Gastrocnemius medialis (tissue), 4 donors: ENCODE results near the gene TERC. TPM values are rescaled to one million over a fixed set of nuclear protein-coding genes. Genes with fewer than 3 reads are reported as not detected.

ENCODE experiments used
- ATAC-seq, 2 donors: fragments of 150-250 bp; one replicate each; pipeline ENCODE4 v1.9.1; 2016
- DNase-seq, 2 donors: peaks; one replicate each; pipeline ENCODE4 v3.0.0-alpha.2; 2019
- H3K27ac ChIP-seq, 4 donors: fragments of 200-600 bp; sonication (generic); 1 replicate in 1 of 4; 2 replicates in 3 of 4; pipeline ENCODE4 v1.5.1; 2016 to 2018; ENCODE audit warnings: mild to moderate bottlenecking in 2 of 4, moderate library complexity in 1 of 4
- H3K27me3 ChIP-seq, 3 donors: fragments of 200-600 bp; sonication (generic) in 2 of 3; 1 replicate in 1 of 3; 2 replicates in 2 of 3; pipeline versions ENCODE4 v1.5.1 to v1.6.0; 2016 to 2019; ENCODE audit warnings: mild to moderate bottlenecking in 1 of 3, moderate library complexity in 1 of 3
- H3K36me3 ChIP-seq, 2 donors: fragments of 200-600 bp; sonication (generic) in 1 of 2; one replicate each; pipeline ENCODE4 v1.5.1; 2017 to 2018
- H3K4me1 ChIP-seq, 2 donors: fragments of 200-600 bp; sonication (generic) in 1 of 2; one replicate each; pipeline ENCODE4 v1.5.1; 2016 to 2017; ENCODE audit warnings: mild to moderate bottlenecking in 2 of 2
- H3K4me3 ChIP-seq, 4 donors: fragments of 200-600 bp; sonication (generic) in 3 of 4; 1 replicate in 1 of 4; 2 replicates in 3 of 4; pipeline ENCODE4 v1.5.1; 2016 to 2019; ENCODE audit warnings: mild to moderate bottlenecking in 2 of 4
- H3K9me3 ChIP-seq, 3 donors: fragments of 200-600 bp; sonication (generic) in 2 of 3; 1 replicate in 1 of 3; 2 replicates in 2 of 3; pipeline ENCODE4 v1.5.1; 2016 to 2019
- POLR2A ChIP-seq, 2 donors: fragments of 450-650 bp; IDR thresholded peaks; one replicate each; pipeline ENCODE4 v1.6.1; 2017; ENCODE audit warnings: antibody characterized with exemption in 2 of 2, mild to moderate bottlenecking in 2 of 2, moderate library complexity in 2 of 2
- in situ Hi-C, 4 donors: fragments of 200-750 bp; cut with MboI; loops; one replicate each; pipeline versions ENCODE4 v1.15.0 to v1.8.0; 2017; ENCODE audit warnings: low sequenced_read_pairs in 4 of 4
- intact Hi-C: fragments of 100-400 bp; cut with DNase I; formaldehyde crosslinking; loops from one replicate; pipeline ENCODE4 v1.15.1; 2023; ENCODE audit warnings: low total_unique reads
- total RNA-seq, 4 donors: library from RNA; depleted of rRNA; stranded (reverse); fragments of >200 nt; gene quantifications; one replicate each; pipeline versions ENCODE4 v1.1.0 to v1.2.3, GENCODE V29; 2016
- TF ChIP-seq, protein P1 (sequence below), 5 experiments: fragments of 450-650 bp in 3 of 5; fragments of 200-600 bp in 2 of 5; sonication (generic) in 2 of 5; IDR thresholded peaks in 4 of 5; conservative IDR thresholded peaks in 1 of 5; 1 replicate in 4 of 5; 2 replicates in 1 of 5; pipeline ENCODE4 v1.5.1; 2016 to 2019; ENCODE audit warnings: antibody characterized with exemption in 5 of 5, mild to moderate bottlenecking in 3 of 5, moderate library complexity in 3 of 5

Gene TERC
- total RNA-seq, 4 donors from 2014 or later: 12.0 to 143 (median 24.0) TPM

- peak in 1 of 2 donors; percentile 33 for DNase-seq
- H3K36me3 ChIP-seq: peaks cover 0 to 5% of the 10 kb centered on the region in 2 donors
- in situ Hi-C loops: loop anchor here in 2 of 4 donors (10.0 to 25.0 kb wide), 2 partner anchors 195 to 593 kb away; partner anchors contain the start of genes SEC62 (in 1 of the 2) and SKIL (in 1 of the 2)
- intact Hi-C loops: loop anchor here (5.0 to 10.0 kb wide), 2 partner anchors 198 to 625 kb away; partner anchors contain the start of gene SEC62
- H3K4me1 ChIP-seq: peaks cover 8 to 18% of the 10 kb centered on the region in 2 donors
- no peaks in the 10 kb centered on the region for H3K27me3 ChIP-seq
- H3K27ac ChIP-seq: peak within 1 kb of the TSS; percentile 70 to 79 (median 74)
- H3K4me3 ChIP-seq: peak within 1 kb of the TSS; percentile 68 to 77 (median 69)
- ATAC-seq: no peak
- TF ChIP-seq, protein P1, sequence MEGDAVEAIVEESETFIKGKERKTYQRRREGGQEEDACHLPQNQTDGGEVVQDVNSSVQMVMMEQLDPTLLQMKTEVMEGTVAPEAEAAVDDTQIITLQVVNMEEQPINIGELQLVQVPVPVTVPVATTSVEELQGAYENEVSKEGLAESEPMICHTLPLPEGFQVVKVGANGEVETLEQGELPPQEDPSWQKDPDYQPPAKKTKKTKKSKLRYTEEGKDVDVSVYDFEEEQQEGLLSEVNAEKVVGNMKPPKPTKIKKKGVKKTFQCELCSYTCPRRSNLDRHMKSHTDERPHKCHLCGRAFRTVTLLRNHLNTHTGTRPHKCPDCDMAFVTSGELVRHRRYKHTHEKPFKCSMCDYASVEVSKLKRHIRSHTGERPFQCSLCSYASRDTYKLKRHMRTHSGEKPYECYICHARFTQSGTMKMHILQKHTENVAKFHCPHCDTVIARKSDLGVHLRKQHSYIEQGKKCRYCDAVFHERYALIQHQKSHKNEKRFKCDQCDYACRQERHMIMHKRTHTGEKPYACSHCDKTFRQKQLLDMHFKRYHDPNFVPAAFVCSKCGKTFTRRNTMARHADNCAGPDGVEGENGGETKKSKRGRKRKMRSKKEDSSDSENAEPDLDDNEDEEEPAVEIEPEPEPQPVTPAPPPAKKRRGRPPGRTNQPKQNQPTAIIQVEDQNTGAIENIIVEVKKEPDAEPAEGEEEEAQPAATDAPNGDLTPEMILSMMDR (IDR thresholded peaks at IDR 0.05 in 4 of 5, conservative IDR thresholded peaks at IDR 0.05 in 1 of 5): no peak
- peak in 1 of 2 donors; percentile 11 for TF ChIP-seq POLR2A (IDR thresholded peaks at IDR 0.05)
- H3K9me3 ChIP-seq: no peaks in the 10 kb centered on the region
Observed at GRCh38 chr3:169769287-169770181, 4.7 kb upstream of the TERC start, which contains the start of gene ACTRT3. Gene ACTRT3, minus strand, starts transcription at chr3:169769561. Its CDS starts 41 bp downstream, at chr3:169769520.

- no peaks in the 10 kb centered on the region for H3K9me3 ChIP-seq
- peak overlapping the region; percentile 85 to 96 (median 96) for H3K27ac ChIP-seq
- TF ChIP-seq, protein P1 (IDR thresholded peaks at IDR 0.05 in 4 of 5, conservative IDR thresholded peaks at IDR 0.05 in 1 of 5): no peak
- no peak for TF ChIP-seq POLR2A (IDR thresholded peaks at IDR 0.05)
- in situ Hi-C loops: loop anchor here in 1 of 4 donors (25.0 kb wide), 1 partner anchor 598 kb away; the partner anchor contains the start of gene SKIL
- H3K36me3 ChIP-seq: no peaks in the 10 kb centered on the region
- DNase-seq: peak in 1 of 2 donors; percentile 42
- peak; percentile 39 to 58 for ATAC-seq
- H3K4me3 ChIP-seq: peak overlapping the region; percentile 63 to 96 (median 93)
- peaks cover 0 to 11% of the 10 kb centered on the region in 2 donors for H3K4me1 ChIP-seq
- H3K27me3 ChIP-seq: no peaks in the 10 kb centered on the region
- intact Hi-C loops: loop anchor here (10.0 kb wide), 1 partner anchor 620 kb away; no protein-coding TSS in a partner anchor
Observed at GRCh38 chr3:169764312-169764881, 463 bp downstream of the TERC start.

DNA sequence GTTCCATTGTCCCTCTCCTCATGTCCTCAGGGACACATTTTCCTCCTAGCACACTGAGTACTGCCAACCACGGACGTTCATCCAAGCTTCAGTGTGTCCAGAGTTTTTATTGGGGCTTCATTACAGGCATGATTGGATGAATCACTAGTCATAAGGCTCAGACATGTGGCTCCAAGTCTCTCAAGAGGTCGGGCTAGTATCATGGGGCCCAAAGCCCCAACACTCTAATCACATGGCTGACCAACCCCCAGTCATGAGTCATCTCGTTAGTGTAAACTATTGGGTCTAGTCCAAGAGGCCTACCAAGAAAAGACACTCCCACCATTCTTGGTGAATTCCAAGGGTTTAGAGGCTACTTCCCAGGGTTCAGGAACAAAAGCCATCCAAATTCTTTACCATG is 4.4 kb downstream of the TERC start:
- peaks cover 0 to 6% (median 0%) of the 10 kb centered on the region in 3 donors for H3K27me3 ChIP-seq
- no peaks in the 10 kb centered on the region for H3K9me3 ChIP-seq
- intact Hi-C loops (loop anchor here (10.0 kb wide), 1 partner anchor 616 kb away; no protein-coding TSS in a partner anchor), in situ Hi-C loops (loop anchor here in 1 of 4 donors (25.0 kb wide), 1 partner anchor 602 kb away; the partner anchor contains the start of gene SKIL)
- H3K27ac ChIP-seq: no peak overlapping the region
- H3K4me3 ChIP-seq: no peak overlapping the region
- ATAC-seq (no peak), DNase-seq (no peak)
- no peak for TF ChIP-seq POLR2A (IDR thresholded peaks at IDR 0.05)
- TF ChIP-seq, protein P1 (IDR thresholded peaks at IDR 0.05 in 4 of 5, conservative IDR thresholded peaks at IDR 0.05 in 1 of 5): no peak
- peaks cover 0 to 11% of the 10 kb centered on the region in 2 donors for H3K4me1 ChIP-seq
- no peaks in the 10 kb centered on the region for H3K36me3 ChIP-seq

DNA sequence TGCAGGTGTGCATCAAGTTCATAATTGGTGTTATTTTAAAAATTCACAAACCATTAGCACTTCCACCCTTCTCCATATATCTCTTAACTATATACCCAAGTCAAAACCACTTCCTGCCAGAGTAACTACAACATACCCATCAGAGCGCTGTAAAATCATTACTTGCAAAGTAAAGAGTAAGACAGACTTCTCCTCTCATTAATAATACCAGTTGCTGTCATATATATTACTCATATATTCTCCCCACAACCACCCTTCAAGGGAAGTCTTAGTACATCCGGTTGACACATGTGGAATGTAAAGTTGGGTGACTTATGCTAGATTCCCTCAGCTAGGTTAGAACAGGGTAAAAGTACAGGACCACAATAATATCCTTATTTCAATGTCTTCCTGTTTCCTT is 5.6 kb downstream of the TERC start:
- Histone ChIP-seq H3K27ac (no peak overlapping the region), H3K4me1 (peaks cover 0 to 6% of the 10 kb centered on the region in 2 donors), H3K4me3 (no peak overlapping the region), H3K36me3 (no peaks in the 10 kb centered on the region), H3K9me3 (no peaks in the 10 kb centered on the region), H3K27me3 (peaks cover 0 to 6% (median 4%) of the 10 kb centered on the region in 3 donors)
- no peak for TF ChIP-seq POLR2A (IDR thresholded peaks at IDR 0.05)
- TF ChIP-seq, protein P1 (IDR thresholded peaks at IDR 0.05 in 4 of 5, conservative IDR thresholded peaks at IDR 0.05 in 1 of 5): no peak
- no peak for ATAC-seq
- intact Hi-C loops: no loop called here
- no peak for DNase-seq
- in situ Hi-C loops: loop anchor here in 1 of 4 donors (25.0 kb wide), 1 partner anchor 603 kb away; the partner anchor contains the start of gene SKIL
